Hematopoietic multipotent progenitor cell treated with erythropoietin and hydrocortisone succinate and interleukin-3 and kit ligand, for 4 days (in vitro differentiated cells): Measurements from ENCODE around the gene TNXB.
A peak's percentile ranks its signal among the peaks of the same experiment; 100 is the strongest.
"Not testable (repeated sequence)": the region's sequence is repeated elsewhere in the genome, so short reads cannot be mapped to it uniquely, and the experiment has no call there.

Experiments
- DNase-seq: peaks from one replicate; pipeline ENCODE4 v3.0.0-alpha.2; 2015

The TNXB gene

DNA sequence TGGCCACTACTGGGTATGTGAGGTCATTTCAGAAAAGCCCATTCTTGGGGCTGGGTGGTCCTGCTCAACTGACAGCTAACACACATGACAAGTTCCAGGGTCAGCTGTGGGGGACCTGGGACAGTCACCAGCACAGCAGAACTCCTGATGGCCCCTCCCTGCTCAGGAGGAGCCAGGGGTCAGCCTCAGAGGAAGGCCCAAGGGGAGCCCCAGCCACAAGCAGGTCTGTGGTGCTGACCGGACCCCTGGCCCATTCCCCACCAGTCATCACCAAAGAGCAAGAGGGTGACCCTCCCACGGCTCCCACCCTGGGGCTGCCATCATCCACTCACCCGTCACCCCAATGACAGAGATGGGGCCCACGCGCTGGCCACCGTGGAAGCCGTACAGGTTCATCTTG, 52.9 kb downstream of the TNXB start:
- no peak for DNase-seq

- not testable (repeated sequence) for DNase-seq
These were observed 53.4 kb downstream of the TNXB start for GRCh38 chr6:32055756-32056155.

DNA sequence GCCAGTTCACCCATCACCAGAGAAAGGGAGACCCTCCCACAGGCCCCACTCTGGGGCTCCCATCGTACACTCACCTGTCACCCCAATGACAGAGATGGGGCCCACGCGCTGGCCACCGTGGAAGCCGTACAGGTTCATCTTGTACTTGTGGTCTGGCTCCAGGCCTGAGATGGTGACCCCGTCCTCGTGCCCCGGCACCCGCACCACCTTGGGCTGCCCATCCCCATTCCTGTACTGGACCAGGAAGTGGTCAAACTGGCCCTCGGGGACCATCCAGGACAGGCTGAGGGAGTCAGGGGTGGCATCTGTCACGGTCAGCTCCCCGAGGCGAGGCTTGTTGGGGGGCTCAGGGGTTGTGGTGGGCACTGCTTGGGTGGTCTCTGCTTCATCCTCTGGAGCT, 55.8 kb downstream of the TNXB start:
- not testable (repeated sequence) for DNase-seq

GRCh38 chr6:32052626-32053025, 56.5 kb downstream of the TNXB start:
- DNase-seq = not testable (repeated sequence)

DNA sequence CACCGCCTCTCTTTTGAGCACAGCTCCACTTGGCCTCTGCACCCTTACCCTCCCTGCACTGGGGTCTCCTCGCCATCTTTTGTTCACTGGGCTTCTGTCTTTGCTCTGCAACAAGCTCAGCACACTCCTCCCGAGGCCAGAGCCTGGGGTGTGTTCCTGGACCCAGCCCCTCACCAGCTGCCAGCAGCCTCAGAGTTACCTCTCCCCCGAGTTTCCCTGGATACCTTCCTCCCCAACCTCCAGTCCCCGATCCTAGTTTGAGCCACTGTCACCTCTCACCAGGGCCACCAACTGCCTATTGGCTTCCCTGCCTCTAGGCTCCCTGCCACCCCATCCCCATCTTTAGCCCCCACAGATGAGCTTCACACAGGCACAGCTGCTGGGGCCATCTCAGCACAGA, 58.6 kb downstream of the TNXB start:
- DNase-seq = no peak

DNA sequence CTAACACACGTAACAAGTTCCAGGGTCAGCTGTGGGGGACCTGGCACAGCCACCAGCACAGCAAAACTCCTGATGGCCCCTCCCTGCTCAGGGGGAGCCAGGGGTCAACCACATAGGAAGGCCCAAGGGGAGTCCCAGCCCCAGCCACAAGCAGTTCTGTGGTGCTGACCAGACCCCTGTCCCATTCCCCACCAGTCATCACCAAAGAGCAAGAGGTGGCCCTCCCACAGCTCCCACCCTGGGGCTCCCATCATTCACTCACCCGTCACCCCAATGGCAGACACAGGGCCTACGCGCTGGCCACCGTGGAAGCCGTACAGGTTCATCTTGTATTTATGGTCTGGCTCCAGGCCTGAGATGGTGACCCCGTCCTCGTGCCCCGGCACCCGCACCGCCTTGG, 59.4 kb downstream of the TNXB start:
- DNase-seq = not testable (repeated sequence)

GRCh38 chr6:32049149-32049548, 60.0 kb downstream of the TNXB start:
- DNase-seq = not testable (repeated sequence)

DNA sequence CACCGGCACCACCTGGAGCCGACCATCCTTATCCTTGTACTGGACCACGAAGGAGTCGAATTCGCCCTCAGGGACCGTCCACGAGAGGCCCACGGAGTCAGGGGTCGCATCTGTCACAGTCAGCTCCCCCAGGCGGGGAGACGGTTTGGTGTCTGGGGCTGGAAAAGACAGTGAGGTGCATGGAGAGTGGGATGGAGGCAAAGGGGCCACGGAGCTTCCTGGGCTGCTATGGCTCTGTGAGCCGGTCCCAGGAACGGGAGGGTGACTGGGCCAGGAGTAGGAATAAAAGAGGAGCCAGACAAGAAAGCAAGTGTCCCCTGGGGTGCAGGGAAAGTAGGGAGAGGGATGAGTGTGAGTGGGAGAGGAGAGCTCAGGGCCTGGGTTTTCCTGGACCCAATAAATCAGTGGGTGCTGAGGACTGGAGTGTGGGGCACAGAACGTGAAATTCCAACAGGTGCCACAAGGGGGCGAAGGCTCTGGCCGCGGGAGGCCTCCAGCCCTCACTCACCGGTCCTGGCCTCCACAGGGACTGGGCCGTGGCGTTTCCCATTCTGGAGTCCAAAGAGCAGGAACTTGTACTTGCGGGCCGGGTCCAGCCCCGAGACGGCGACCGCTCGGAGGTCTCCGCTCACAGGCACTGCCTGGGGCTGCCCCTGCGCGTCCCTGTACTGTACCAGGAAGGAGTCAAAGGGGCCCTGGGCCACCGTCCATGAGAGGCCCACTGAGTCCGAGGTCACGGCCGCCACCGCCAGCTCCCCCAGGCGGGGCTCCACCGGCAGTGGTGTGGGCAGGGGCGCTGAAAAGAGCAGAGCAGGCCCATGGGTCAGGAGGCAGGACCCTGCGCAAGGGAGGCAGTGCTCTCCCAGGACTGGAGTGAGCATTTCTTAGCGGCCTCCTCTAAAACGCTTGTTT, 61.0 kb downstream of the TNXB start:
- peak; percentile 70 for DNase-seq

DNA sequence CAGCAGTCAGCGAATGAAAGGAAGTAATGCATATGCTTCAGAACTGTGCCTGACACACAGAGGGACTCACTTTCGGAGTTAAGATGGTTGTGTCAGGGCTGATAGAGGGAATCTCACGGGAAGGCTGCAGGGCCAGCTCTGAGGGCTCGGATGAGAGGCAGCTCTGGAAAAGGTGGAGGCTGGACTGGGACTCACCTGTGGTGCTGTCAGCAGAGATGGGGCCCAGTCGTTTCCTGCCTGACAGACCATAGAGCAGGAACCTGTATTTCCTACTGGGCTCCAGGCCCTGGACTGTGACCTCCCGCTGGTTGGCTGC, 61.6 kb downstream of the TNXB start:
- no peak for DNase-seq

GRCh38 chr6:32047084-32047478, 62.1 kb downstream of the TNXB start:
- no peak for DNase-seq

- peak; percentile 24 for DNase-seq
These were observed 62.6 kb downstream of the TNXB start for GRCh38 chr6:32046450-32047083.

DNA sequence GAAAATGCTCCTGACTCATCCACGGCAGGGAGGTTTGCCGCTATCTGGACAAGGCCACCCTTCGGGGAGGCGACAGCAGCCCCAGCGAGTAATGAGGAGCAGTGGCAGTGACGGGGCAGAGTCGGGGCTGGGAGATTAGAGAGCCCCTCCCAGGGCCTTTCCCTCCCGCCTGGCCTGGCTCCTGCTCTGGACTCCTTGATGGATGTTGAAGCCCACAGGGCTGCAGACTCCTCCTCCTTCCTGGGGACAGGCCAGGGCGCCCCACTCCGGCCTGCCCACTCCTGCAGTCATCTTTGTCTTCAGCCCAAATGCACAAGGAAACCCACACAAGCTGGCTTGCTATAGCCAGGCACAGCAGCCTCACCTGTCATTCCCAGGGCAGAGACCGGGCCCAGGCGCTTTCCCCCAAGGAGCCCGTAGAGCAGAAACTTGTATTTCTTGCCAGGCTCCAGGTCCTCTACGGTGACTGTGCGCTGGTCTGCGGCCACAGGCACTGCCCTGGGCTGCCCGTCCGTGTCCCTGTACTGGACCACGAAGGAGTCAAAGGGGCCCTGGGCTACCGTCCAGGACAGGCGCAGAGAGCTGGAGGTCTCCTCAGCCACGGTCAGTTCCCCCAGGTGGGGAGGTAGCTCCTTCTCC, 63.2 kb downstream of the TNXB start:
- DNase-seq = no peak

DNA sequence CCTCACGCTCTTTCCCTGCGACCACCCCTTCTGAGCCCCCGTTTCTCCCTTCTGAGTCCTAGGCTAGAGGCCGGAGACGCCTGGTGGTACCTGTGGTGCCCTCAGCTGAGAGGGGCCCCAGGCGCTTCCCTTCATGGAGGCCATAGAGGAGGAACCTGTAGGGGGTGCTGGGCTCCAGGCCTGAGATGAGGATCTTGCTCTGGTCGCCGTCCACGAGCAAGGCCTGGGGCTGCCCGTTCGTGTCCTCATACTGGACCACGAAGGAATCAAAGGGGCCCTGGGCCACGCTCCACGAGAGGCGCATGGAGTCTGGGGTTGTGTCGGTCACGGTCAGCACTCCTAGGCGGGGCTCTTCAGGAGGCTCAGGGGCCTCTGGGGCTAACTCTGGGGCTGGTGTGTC, 64.2 kb downstream of the TNXB start:
- not testable (repeated sequence) for DNase-seq

GRCh38 chr6:32043589-32044380, 65.4 kb downstream of the TNXB start:
- DNase-seq = not testable (repeated sequence)

DNA sequence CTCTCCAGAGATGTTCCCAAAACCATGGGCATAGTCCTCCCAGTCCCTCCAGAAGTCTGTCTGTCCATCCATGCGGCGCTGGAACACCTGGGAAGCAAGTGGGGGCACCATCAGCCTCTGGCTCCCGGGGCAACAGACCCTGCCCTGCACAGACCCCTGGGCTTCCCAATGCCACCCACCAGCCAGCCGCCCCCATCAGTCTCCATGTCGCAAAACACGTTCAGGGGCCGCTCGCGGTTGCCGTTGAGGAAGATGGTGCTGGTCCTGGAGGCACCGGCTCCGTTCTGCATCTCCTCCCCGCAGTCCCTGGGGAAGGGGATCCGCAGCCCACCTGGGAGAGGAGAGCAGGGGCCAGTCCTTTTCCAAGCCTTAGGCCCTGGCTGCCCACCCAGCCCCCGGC, 66.9 kb downstream of the TNXB start:
- DNase-seq = not testable (repeated sequence)

- DNase-seq = not testable (repeated sequence)
These were observed 67.8 kb downstream of the TNXB start for GRCh38 chr6:32041385-32041784.

DNA sequence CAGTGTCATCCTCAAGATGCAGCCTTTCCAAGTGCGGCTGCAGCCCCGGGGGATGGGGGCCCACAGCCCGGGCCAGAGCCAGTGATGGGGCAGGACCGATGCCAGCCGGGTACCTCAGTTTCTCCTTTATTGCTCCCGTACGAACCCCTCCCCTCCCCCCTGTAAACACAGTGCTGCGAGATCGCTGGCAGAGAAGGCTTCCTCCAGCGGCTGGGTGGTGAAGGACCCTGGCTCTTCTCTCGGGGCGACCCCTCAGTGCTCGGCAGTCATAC, 68.2 kb downstream of the TNXB start:
- not testable (repeated sequence) for DNase-seq

- DNase-seq = not testable (repeated sequence)
These were observed 68.7 kb downstream of the TNXB start for GRCh38 chr6:32040299-32041049.

- DNase-seq = not testable (repeated sequence)
These were observed 69.5 kb downstream of the TNXB start for GRCh38 chr6:32039321-32040274.

GRCh38 chr6:32038878-32039277, 70.3 kb downstream of the TNXB start:
- not testable (repeated sequence) for DNase-seq
